Measurements from ENCODE around the gene EEF1A2.
A peak's percentile ranks its signal among the peaks of the same experiment; 100 is the strongest.

The EEF1A2 gene

DNA sequence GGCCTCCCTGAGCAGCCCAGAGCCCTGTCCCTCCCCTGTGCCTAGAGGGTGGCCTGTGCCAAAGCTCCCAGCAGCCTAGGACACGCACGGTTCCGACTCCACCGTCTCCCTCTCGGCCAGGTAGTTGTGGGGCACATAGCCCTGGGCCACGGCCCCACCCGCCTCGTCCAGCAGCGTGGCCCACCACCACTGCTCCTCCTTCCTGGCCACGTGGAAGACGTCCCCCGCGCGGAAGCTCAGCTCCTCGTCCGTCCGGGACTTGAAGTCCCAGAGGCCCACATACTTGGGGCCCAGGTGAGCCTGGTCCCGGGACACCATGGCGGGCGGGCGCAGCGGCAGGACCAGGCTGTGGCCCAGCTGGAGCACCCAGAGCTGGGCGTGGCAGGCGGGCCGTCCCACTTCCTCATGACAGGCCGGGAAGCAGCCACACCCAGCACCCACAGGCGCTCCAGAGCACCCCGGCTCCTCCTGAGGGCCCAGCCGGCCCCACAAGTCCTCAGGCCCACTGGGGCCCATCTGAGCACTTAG lies 38.2 kb upstream of the EEF1A2 start, which contains the start of gene PTK6:
TSS of gene PTK6 (minus strand) at position 380 of the 528 bp plus-strand sequence. CDS start at position 318, 62 bp downstream.
- DNase-seq = peak; percentile 39

DNA sequence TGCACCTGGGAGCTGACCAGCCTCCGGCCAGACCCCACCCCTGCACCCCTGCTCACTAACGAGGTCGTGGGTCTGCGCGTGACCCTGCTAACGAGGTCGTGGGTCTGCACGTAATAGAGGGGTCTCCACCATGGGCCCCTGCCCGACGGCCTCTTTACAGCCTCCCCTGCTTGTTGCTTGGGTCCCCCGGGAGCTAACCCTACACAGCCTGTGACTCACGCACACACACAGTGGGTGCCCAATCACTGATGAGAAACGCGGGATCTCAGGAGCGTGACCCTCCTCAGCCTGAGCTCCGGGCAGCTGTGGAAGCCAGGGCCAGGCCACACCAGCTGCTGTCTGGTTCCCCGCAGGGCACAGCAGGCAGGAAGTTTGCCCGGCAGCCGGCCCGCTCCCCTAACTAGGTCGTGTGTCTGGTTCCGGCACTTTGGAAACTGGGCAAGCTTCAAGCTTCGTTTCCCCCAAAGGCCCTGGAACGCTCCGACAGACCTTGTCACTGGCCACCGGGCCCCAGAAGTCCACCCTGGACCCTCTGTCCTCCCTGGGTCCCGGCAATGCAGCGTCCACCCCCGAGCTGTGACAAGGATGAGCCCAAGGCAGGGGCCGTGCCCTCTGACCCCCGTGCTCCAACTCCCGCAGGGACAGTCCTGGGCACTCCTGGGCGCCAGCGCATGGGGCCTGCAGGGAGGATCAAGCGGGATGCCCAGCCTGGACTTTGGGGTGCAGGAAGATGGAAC lies 37.5 kb upstream of the EEF1A2 start:
- no peak for DNase-seq

DNA sequence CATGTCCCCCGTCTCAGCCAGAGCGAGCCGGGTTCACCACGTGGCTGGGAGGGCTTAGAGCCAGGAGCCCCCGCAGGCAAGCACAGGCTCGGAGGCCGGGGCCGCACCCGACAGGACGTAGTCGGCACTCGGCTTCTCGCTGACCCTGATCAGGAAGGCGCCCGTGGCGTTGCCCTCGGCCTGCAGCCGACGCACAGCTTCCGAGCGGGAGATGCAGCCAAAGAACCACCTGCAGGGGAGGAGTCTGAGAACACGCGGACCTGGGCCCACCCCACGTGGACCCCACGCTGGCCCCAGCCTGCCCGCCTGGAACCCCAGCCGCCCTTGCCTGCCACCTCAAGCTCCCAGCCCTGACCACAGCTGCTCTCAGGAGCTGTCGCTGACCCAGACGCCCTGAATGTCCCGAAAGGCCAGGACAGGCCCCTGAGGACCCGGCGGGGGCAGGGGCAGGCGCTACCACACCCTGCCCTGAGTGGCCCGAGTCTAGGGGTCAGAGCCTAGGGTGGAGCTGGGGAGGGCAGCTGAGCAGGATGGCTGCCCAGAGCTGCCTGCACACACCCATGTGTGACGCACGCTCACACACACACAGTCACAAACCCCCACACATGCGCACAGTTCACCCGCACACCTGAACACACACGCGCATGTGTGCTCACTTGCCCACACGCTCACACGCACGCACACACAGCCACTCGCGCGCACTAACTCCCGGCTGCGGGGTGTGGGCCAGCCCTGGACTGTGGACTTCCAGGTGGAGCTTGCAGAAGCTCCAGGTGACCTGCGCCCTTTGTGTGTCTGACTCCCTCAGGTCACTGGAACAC lies 36.2 kb upstream of the EEF1A2 start:
- no peak for DNase-seq

GRCh38 chr20:63534427-63534830 lies 35.5 kb upstream of the EEF1A2 start:
- no peak for DNase-seq

DNA sequence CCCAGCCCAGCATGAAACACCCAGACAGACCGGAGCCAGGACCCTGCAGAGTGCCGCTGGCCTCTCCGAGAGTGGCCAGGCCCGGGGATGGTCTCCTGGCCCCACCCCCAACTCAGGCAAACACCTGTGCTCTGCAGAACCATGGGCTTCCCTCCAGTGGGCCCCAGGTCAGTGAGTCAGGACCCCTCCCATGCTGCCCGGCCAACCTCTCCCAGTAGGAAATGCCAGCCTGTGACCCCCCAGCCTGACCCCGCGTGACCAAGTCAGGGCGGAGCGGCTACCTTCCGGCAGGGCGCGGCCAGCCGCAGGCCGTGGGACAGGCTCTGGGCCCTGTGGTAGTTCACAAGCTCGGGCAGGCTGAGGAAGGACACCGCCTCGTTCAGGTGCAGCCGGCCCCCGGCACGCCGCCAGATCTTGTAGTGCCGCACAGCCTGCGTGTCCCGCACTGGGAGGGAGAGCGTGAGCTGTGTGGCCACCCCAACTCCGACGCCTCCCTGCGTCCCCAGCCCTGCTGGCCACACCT lies 35.0 kb upstream of the EEF1A2 start:
- DNase-seq = no peak

DNA sequence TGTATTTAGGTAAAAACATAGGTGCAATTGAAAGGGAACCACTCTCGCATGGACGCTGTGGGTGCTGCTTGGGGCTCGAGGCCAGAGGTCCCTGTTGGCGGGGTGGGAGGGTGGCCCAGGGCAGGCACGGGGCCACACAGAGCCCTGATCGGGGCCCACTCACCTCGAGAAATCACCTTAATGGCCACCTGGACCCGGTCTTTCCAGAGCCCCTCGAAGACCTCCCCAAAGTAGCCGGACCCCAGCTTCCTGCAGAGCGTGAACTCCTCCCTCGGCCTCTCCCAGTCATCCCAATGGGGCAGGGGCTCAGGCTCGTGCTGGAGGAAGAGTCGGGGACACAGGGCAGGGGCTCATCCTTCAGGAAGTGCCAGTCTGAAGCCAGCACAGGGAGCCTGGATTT lies 34.5 kb upstream of the EEF1A2 start:
- DNase-seq = no peak

DNA sequence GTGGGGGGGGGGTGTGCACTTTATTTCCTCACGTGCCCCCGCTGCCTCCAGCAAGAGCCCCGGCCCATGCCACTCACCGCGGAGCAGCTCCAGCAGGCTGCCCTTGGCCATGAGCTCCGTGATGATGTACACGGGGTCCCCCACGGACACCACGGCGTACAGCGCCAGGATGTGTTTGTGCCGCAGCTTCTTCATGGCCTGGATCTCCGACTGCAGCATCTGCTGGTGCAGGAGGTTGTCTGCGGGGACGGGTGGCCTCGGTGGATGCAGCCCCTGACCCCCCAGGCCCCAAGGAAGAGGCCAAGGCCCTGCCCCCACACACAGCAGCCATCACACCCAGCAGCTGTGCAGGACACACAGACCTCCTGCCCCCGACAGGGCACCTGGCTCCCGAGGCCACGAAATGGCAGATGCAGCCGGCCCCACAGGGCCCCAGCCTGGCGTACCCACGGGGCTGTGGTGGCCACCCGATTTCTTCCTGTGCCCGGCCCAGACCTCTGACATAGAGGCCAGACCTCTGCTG lies 33.6 kb upstream of the EEF1A2 start:
- DNase-seq = no peak

DNA sequence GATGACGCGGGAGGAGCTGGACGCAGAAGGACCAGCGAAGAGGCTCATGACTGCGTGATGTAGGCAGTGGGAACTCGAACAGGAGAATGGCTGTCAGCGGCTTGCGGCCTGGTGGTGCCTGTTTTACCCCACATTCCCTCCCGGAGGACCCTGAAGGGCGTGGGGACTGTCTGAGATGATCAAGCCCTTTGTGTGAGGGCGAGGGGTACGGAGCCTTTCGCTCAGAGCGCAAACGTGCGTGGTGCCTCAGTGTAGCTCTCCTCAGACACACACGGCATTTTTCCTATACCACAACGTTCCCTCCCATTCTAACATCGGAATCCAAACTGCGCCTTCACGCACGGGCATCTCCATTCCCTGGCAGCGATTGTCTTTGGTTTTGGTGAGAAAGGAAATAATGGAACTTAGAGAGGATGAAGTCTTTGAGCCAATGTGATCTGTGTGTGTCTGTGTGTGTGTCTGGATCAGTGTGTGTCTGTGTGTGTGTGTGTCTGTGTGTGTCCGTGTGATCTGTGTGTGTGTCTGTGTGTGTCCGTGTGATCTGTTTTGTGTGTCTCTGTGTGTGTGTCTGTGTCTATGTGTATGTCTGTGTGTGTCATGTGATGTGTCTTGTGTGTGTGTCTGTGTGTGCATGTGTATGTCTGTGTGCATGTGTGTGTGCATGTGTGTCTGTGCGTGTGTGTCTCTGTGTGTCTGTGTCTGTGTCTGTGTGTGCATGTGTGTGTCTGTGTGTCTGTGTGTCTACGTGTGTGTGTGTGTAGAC lies 33.0 kb upstream of the EEF1A2 start:
- no peak for DNase-seq

DNA sequence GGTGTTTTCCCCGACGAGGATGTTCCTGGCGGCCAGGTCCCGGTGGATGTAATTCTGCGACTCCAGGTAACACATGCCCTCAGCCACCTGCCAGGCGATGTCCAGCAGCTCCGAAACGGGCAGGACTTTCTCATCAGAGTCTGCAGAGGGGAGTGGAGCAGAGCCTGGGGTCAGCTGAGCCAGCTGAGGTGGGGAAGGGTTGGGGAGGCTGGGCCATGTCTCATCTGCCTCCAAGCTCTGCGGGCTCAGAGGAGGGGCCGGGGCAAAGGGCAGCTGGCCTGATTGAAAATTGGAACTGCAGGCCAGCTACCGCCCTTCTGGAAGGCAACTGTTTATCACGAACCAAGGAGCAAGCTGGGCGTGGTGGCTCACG lies 31.9 kb upstream of the EEF1A2 start:
- no peak for DNase-seq

- DNase-seq = no peak
Measured at GRCh38 chr20:63529861-63530787, 31.2 kb upstream of the EEF1A2 start.

DNA sequence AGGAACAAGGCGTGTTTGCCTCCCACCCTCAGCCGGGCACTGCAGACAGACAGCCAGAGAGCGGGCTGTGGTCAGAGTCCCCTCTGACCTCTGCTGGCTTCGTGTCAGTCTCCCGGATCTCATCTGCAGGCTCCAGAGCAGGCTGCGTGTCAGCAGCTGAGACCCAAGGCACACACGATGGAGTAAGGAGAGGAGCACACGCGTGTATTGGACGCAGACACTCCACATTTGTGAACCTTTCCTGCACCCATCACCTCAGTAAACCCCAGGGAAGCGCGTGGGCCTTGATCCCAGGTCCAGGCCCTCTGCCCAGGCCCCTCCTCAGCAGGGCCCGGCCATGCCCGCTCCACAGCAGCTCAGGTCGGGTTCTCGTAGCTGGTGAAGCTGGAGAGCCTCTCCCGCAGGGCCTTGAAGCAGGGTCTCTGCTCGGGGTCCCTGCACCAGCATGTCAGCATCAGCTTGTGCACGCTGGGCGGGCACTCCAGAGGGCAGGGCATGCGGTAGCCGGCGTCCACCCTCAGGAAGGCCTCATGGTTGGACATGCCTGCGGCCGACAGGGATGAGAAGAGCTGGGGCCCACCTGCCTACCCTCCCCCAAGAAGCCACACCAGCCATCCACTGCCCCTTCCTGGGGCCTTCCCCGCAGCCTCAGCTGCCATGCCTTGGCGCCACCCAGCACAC lies 30.4 kb upstream of the EEF1A2 start:
- no peak for DNase-seq

DNA sequence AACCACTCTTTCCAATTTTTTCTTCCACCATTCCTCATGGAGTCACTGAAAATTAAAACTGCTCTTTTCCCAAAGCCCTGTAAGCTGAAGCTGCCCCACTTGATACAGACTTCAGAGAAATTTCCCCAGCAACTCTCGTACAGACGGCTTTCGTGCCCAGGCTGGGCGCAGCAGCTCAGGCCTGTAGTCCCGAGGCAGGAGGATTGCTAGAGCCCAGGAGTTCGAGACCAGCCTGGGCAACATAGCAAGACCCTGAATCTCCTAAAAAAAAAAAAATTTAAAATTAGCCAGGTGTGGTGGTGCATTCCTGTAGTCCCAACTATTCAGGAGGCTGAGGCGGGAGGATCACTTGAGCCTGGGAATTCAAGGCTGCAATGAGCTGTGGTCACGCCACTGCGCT lies 28.3 kb upstream of the EEF1A2 start:
- DNase-seq = no peak

GRCh38 chr20:63525971-63526370 lies 27.1 kb upstream of the EEF1A2 start:
- DNase-seq = no peak

DNA sequence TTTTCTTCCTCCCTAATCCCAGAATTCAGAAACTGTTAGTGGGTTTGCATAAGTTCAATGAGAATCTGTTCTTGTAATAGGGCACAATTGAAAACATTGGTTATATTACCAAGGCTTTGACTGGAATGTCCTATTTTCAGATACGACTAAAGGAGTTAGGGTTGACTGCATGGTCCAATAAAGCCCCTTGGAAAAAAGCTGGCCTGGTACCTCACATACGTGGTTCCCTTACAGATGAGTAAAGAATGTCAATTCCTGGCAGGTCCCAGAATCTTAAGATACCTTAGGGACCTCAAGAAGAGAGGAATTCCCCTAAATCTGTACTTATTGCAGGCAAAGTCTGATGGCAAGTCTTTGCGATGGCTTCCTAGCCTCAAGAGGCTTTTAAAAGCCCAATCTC lies 26.3 kb upstream of the EEF1A2 start:
- DNase-seq = no peak

- no peak for DNase-seq
Measured at GRCh38 chr20:63522981-63523611, 24.2 kb upstream of the EEF1A2 start.

DNA sequence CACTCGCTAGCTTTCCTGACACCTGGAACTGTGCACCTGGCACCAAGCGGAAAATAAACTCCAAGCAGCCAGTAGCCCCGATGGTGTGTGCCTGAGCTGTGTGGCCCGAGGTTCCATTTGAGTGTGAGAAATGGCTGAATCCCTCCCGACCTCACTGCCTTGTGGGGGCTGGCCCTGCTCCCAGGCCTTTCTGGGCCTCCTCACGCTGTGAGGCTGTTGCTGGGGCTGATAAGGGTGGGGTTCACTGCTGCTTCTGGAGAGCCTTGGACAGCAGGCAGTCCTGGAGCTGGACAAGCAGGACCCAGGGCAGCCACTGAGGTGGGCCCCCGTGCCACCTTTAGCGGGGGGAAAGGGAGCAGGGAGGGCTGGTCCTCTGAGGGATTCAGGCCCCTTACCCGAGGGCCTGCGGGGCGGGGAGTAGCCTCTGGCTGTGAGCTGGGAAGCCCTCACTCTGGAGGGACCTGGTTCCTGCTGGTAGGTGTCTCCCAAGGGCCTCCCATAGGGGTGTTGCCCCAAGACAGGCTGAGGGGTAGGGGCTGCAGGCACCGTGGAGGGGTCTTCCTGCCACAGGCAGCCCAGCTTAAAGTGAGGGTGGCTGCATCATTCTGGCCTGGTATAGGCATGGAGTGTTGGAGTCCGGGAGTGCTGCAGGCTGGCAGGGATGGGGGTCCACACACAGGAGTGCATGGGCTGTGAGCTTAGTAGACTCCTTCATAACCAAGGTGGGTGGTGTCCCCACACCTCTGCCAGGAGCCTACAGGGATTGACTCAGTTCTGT lies 23.4 kb upstream of the EEF1A2 start:
- DNase-seq = no peak

GRCh38 chr20:63521602-63522001 lies 22.7 kb upstream of the EEF1A2 start:
- no peak for DNase-seq

- peak; percentile 75 for DNase-seq
Measured at GRCh38 chr20:63520934-63521601, 22.2 kb upstream of the EEF1A2 start.

GRCh38 chr20:63520504-63520933 lies 21.6 kb upstream of the EEF1A2 start, which contains the start of gene PPDPF:
TSS of gene PPDPF (plus strand) at chr20:63520765. CDS start at chr20:63521309, 544 bp downstream.
- peak; percentile 81 for DNase-seq
